Right lobe of liver (tissue), 4 donors: Measurements from ENCODE around the gene DNLZ.

Experiments
- CTCF ChIP-seq, 4 donors: fragments of 200-600 bp in 3 of 4; fragments of 450-650 bp in 1 of 4; IDR thresholded peaks; one replicate each; pipeline versions ENCODE4 v1.5.1 to v1.8.0; 2016 to 2022; ENCODE audit warnings: antibody characterized with exemption in 4 of 4, mild to moderate bottlenecking in 2 of 4
- POLR2A ChIP-seq: fragments of 450-650 bp; IDR thresholded peaks from one replicate; pipeline ENCODE4 v1.6.1; 2017; ENCODE audit warnings: antibody characterized with exemption, mild to moderate bottlenecking
- donor health status: DM: no; HTN: no; CAD: no.
- donor health status: DM: no; HTN: no; CAD: no.
- donor health status: DM: no; HTN: yes; CAD: no.

GRCh38 chr9:136331030-136331429, 32.5 kb downstream of the DNLZ start:
- TF ChIP-seq CTCF (IDR thresholded peaks at IDR 0.05) = no peak
- no peak for TF ChIP-seq POLR2A
